GM21717 (cell line): Measurements from ENCODE around the gene DNAJC27.

Experiments
- ATAC-seq: cut with Tn5 transposase; IDR thresholded peaks from one replicate; pipeline ENCODE4 v1.9.1; 2021; ENCODE audit warnings: mild to moderate bottlenecking, moderate library complexity; ENCODE audit not compliant: unreplicated experiment

DNAJC27 gene

DNA sequence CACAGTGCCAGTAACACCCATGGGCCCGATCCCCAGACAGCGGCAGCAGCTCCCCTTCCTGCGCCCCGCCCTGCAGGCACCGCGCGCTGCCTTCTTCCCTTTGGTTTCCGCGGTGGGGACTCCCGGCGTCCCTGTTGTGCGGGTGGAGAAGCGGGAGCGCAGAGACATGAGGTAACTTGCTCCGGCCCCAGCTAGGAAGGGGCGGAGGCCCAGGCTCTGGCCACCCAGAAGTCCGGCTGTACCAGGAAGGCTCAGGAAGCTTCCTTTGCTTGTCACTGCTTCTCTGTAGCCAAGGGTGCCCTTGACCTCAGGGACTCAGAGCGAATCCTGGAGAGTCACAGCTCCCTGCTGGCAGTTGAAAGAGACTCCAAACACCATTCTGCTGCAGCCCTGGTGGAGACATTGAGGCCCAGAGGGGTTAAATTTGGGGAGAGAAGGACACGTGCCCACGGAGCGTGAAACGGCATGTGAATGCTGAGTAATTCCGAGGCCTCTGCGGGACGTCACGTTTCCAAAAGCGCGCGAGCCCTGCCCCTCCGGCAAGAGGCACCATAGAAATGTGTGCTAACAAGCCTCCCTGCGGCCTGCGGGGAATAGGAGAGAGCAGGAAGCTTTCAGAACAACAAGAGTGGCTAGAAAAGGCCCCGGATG, 45.0 kb downstream of the DNAJC27 start:
- ATAC-seq = no peak

GRCh38 chr2:24926220-24926601, 45.5 kb downstream of the DNAJC27 start:
- ATAC-seq = no peak

DNA sequence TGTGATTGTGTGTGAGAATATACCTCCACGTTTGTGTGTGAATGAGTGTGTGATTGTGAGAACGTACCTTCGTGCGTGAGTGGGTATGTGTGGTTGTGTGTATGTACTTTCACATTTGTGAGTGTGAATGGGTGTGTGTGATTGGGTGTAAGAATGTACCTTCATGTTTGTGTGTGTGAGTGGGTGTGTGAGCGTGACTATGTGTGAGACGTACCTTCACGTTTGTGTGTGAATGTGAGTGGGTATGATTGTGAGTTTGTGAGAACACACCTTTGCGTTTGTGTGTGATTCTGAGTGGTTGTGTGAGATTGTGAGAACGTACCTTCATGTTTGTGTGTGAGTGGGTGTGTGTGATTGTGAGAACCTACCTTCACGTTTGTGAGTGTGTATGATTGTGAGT, 45.9 kb downstream of the DNAJC27 start:
- no peak for ATAC-seq

DNA sequence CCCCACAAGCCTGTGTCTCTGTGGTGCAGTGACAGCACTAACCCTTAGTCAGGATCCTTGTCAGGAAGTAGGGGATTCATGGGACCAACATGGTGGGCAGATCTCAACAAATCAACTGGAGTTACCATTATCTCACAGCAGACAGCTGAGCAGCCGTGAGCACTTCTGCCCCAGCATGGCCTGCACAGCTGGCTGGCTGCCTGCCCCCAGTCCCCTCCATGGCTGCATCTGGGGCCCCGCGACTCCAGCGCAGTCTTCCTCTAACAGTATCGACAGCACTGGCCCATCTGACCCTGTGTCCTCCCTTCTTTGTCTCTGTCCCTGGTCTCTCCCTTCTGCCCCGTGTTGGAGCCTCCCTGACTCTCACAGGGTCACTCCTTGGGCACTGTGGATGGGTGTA, 47.0 kb downstream of the DNAJC27 start:
- no peak for ATAC-seq

DNA sequence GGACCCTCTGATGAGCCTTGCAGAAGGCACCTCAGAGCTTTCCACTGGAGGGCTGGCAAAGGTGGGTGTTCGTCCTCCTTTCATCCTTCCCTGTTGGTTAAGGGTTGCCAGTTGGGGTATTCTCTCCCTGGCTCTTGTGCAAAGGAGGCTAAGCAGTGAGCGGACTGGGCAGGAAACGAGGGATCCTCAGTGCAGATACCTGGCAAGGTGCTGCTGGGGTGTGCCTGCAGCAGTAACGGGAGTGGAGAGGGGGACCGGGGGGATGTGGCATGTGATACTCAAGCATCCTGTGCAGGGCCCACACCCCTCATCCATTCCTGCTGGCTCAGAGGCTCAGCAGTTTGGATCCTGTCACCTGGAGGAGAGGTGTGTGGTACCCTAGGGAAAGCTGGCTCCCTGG, 47.5 kb downstream of the DNAJC27 start:
- no peak for ATAC-seq

DNA sequence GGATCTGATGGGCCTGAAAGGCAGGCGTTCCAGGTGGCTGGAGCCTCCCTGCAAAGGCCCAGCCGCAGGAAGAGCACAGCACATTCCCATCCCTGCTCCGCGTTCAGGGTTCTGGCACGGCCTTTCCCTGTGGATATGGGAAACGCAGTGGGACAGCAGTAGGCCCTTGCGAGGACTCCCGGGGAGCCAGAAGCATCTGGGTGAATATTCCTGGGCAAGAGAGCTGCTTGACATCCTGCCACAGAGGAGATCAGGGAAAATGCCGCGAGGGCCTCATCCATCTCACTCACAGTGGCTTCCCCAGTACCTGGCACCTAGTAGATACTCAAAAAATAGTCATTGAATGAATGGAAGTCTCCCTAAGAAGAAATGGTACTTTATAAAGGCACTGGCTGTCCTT, 48.6 kb downstream of the DNAJC27 start:
- ATAC-seq = no peak

DNA sequence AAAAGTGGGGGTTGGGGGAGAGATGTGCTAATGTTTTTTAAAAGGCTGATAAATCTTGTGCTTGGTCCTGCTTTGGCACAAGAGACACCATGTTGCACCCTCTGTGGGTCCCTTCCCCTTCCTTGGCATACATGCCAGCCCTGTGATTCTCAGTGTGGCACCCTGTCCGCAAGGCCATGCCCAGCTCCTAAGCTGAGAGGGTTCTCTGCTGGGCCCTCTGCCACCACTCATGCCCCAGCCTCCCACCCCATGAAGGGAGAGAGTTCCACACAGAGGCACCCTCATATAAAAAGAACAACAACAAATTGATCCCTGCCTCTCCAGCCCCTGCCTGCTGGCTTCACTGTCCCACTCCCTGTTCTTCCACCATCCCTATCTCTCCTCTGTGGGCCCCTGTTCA, 49.2 kb downstream of the DNAJC27 start:
- no peak for ATAC-seq

- no peak for ATAC-seq
Observed at GRCh38 chr2:24920809-24921441, 50.8 kb downstream of the DNAJC27 start.

- peak; percentile 50 for ATAC-seq
Observed at GRCh38 chr2:24920098-24920808, 51.5 kb downstream of the DNAJC27 start, which contains the start of gene ADCY3. Gene ADCY3, minus strand, starts transcription at chr2:24920237. Its CDS starts 1,250 bp downstream, at chr2:24918987.

- ATAC-seq = peak; percentile 28
Observed at GRCh38 chr2:24919506-24920097, 52.2 kb downstream of the DNAJC27 start.

DNA sequence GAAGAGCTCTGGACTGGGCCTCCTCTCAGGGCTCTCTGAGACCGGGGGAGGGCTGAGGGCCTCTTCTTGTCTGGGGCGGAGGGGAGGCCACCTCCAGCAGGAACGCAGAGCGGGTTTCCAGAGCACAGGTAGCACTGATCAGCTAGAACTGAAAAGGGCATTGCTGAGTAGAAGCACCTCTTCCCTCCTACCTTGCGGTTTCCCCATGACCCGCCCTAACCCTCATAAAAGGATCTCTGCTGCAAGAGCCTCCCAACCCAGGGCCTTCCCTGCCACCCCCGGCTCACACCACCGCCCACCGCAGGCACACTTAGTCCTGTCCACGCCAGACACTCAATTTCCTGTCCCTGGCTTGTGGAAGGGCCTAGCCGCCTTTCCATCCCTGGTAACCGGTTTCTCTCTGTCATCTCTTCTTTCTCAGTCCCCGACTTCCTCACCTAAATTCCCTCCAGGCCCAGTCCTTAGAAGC, 52.7 kb downstream of the DNAJC27 start:
- ATAC-seq = peak; percentile 29

GRCh38 chr2:24918326-24919036, 53.3 kb downstream of the DNAJC27 start:
- no peak for ATAC-seq

- ATAC-seq = no peak
Observed at GRCh38 chr2:24917731-24918325, 53.9 kb downstream of the DNAJC27 start.

GRCh38 chr2:24917086-24917485, 54.7 kb downstream of the DNAJC27 start:
- ATAC-seq = no peak

DNA sequence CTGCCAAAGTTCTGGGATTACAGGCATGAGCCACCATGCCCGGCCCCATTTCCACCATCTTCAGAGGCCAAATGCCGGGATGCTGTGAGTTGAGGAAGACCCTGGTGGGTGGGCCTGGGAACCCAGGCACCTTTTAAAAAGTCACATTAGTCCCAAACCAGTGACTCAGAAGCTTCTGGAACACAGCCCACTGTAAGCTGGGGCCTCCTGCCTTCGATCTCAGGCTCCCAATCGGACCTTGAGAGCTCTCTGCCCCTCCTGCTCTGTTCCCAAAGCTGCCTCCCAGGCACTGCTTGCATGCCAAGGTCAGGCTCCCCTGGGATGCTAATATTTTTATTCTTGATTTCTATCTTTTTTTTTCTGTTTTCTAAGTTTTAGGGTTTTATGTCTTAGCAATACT, 56.0 kb downstream of the DNAJC27 start:
- ATAC-seq = no peak

- no peak for ATAC-seq
Observed at GRCh38 chr2:24915175-24915574, 56.6 kb downstream of the DNAJC27 start.

DNA sequence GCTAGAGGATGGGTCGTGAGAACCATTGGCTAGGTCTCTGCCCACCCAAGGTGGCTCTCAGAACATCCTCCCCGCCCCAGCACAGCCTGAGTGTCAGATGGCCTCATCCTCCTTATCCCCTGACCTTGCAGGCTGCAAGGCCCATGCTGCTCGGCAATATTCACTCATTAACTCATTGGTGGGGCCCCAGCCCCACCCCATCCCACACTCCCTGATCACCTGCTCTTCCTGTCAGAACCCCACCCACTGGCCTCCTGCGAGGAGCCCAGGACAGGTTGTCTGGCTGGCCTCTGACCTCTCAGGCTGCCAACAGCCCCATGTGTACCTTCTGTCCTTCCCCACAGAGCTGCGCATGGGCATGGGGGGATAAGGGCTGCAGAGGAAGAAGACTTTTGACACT, 57.0 kb downstream of the DNAJC27 start:
- ATAC-seq = no peak

GRCh38 chr2:24913911-24914310, 57.8 kb downstream of the DNAJC27 start:
- no peak for ATAC-seq

DNA sequence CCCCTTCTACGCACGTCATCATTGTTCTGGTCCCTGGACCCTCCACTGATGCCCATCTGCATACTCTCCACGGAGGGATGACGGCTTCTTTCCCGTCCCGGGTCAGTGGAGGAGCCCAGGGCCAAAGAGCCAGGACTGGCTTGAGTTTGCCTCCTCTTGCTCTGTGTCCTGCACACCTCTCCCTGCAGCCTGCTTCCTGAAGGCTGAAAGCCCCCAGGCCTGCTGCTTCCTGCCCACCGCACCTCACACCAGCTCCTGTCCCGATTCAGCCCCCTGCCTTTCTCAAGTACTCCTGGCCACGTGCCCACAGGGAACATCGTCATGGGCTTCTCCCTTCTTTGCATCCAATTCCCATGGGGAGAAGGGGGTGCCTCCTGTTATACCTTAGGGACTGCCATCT, 58.8 kb downstream of the DNAJC27 start:
- ATAC-seq = no peak

GRCh38 chr2:24912523-24912922, 59.2 kb downstream of the DNAJC27 start:
- ATAC-seq = no peak

- ATAC-seq = no peak
Observed at GRCh38 chr2:24910245-24910644, 61.5 kb downstream of the DNAJC27 start.
